Stimulated activated CD4-positive, alpha-beta T cell treated with anti-CD3 and anti-CD28 coated beads, TNF-alpha, amount 100 ng/mL, for 1 hour (primary cell): ENCODE results near the gene THADA.
"Not testable (repeated sequence)": the region's sequence is repeated elsewhere in the genome, so short reads cannot be mapped to it uniquely, and the experiment has no call there.

ENCODE experiments used
- DNase-seq, 3 donors: peaks; one replicate each; pipeline ENCODE4 v3.0.0-alpha.2; 2020; ENCODE audit warnings: low read depth in 3 of 3, low spot score in 1 of 3

The THADA gene

GRCh38 chr2:43467891-43468290 lies 127.9 kb downstream of the THADA start:
- DNase-seq: no peak

- no peak for DNase-seq
These were observed 130.6 kb downstream of the THADA start for GRCh38 chr2:43465234-43465633.

GRCh38 chr2:43464590-43464989 lies 131.2 kb downstream of the THADA start:
- no peak for DNase-seq

GRCh38 chr2:43462866-43463641 lies 132.8 kb downstream of the THADA start:
- DNase-seq: no peak

- DNase-seq: no peak
These were observed 134.3 kb downstream of the THADA start for GRCh38 chr2:43461453-43462073.

GRCh38 chr2:43460611-43461365 lies 135.1 kb downstream of the THADA start:
- DNase-seq: no peak

GRCh38 chr2:43460174-43460546 lies 135.7 kb downstream of the THADA start:
- no peak for DNase-seq

- no peak for DNase-seq
These were observed 136.2 kb downstream of the THADA start for GRCh38 chr2:43459446-43460173.

GRCh38 chr2:43458014-43458628 lies 137.7 kb downstream of the THADA start:
- no peak for DNase-seq

- DNase-seq: no peak
These were observed 139.9 kb downstream of the THADA start for GRCh38 chr2:43455731-43456642.

- no peak for DNase-seq
These were observed 140.5 kb downstream of the THADA start for GRCh38 chr2:43455296-43455695.

- DNase-seq: no peak
These were observed 141.0 kb downstream of the THADA start for GRCh38 chr2:43454791-43455190.

GRCh38 chr2:43453179-43454170 lies 142.4 kb downstream of the THADA start:
- no peak for DNase-seq

- DNase-seq: no peak
These were observed 143.5 kb downstream of the THADA start for GRCh38 chr2:43452318-43452731.

GRCh38 chr2:43450617-43451016 lies 145.2 kb downstream of the THADA start:
- no peak for DNase-seq

- no peak for DNase-seq
These were observed 147.1 kb downstream of the THADA start for GRCh38 chr2:43448822-43449110.

GRCh38 chr2:43448011-43448821 lies 147.6 kb downstream of the THADA start:
- DNase-seq: no peak

GRCh38 chr2:43446755-43447154 lies 149.1 kb downstream of the THADA start:
- not testable (repeated sequence) for DNase-seq
